WERI-Rb-1 (cell line): ENCODE data around the gene INO80D.

Source experiments
- DNase-seq: peaks from one replicate; pipeline ENCODE4 v3.0.0-alpha.2; 2020
- H3K27ac ChIP-seq: fragments of 250-450 bp; sonication (Bioruptor Pico); 2 replicates; pipeline ENCODE4 v1.5.1; 2020; ENCODE audit warnings: mild to moderate bottlenecking, moderate library complexity
- H3K27me3 ChIP-seq: fragments of 250-450 bp; sonication (Bioruptor Pico); 2 replicates; pipeline ENCODE4 v1.5.1; 2021; ENCODE audit warnings: mild to moderate bottlenecking, low read depth, moderate library complexity; ENCODE audit not compliant: insufficient read depth, severe bottlenecking
- H3K36me3 ChIP-seq: fragments of 250-450 bp; sonication (Bioruptor Pico); 2 replicates; pipeline ENCODE4 v1.5.1; 2020; ENCODE audit warnings: mild to moderate bottlenecking, moderate library complexity
- H3K4me3 ChIP-seq: 2 replicates; pipeline ENCODE4 v1.5.1; 2011; ENCODE audit warnings: low read depth, mild to moderate bottlenecking, control low read depth, low read length
- H3K9me3 ChIP-seq: fragments of 250-450 bp; sonication (Bioruptor Pico); 2 replicates; pipeline ENCODE4 v1.5.1; 2021; ENCODE audit warnings: mild to moderate bottlenecking, moderate library complexity; ENCODE audit not compliant: severe bottlenecking
- CTCF ChIP-seq: IDR thresholded peaks from 2 replicates; pipeline ENCODE4 v1.5.1; 2011; ENCODE audit warnings: low read depth, mild to moderate bottlenecking, control low read depth, inconsistent platforms, low read length

The INO80D gene

GRCh38 chr2:205976120-205976814 is 109.7 kb downstream of the INO80D start:
- no peak for DNase-seq
- H3K4me3 ChIP-seq, result no peak overlapping the region
- no peaks in the 10 kb centered on the region for H3K9me3 ChIP-seq
- no peaks in the 10 kb centered on the region for H3K36me3 ChIP-seq
- no peak overlapping the region for H3K27ac ChIP-seq
- no peaks in the 10 kb centered on the region for H3K27me3 ChIP-seq
- no peak for TF ChIP-seq CTCF

- H3K36me3 ChIP-seq, result no peaks in the 10 kb centered on the region
- DNase-seq, result no peak
- TF ChIP-seq CTCF, result no peak
- no peaks in the 10 kb centered on the region for H3K27me3 ChIP-seq
- H3K9me3 ChIP-seq, result no peaks in the 10 kb centered on the region
- H3K27ac ChIP-seq, result no peak overlapping the region
- H3K4me3 ChIP-seq, result no peak overlapping the region
Observed at GRCh38 chr2:205975082-205975949, 110.7 kb downstream of the INO80D start.

- no peaks in the 10 kb centered on the region for H3K27me3 ChIP-seq
- H3K27ac ChIP-seq, result no peak overlapping the region
- H3K9me3 ChIP-seq, result no peaks in the 10 kb centered on the region
- no peak for DNase-seq
- no peak overlapping the region for H3K4me3 ChIP-seq
- H3K36me3 ChIP-seq, result no peaks in the 10 kb centered on the region
- no peak for TF ChIP-seq CTCF
Observed at GRCh38 chr2:205972113-205972512, 113.9 kb downstream of the INO80D start.

DNA sequence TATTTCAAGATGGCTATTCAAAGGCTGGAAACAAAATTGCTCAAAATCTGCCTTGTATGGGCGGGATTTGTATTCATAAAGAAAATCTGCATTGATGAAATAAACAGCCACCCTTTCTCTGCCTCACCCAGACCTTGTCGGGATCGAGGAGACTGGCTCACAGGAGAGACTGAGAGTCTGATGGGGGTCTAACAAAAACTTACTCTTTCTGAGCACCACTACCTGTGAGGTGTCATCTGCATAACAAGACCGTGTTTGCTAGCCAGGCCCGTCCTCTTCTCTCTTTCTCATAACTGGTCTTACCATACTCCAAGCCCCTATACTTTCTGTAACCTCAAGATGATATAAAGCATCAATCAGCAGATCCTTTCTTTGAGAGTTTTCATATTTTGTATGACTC is 115.6 kb downstream of the INO80D start:
- Histone ChIP-seq H3K27me3 (no peaks in the 10 kb centered on the region), H3K27ac (no peak overlapping the region), H3K36me3 (no peaks in the 10 kb centered on the region), H3K4me3 (no peak overlapping the region), H3K9me3 (no peaks in the 10 kb centered on the region)
- no peak for TF ChIP-seq CTCF
- DNase-seq, result no peak

GRCh38 chr2:205969584-205969983 is 116.4 kb downstream of the INO80D start:
- H3K9me3 ChIP-seq, result no peaks in the 10 kb centered on the region
- no peak overlapping the region for H3K27ac ChIP-seq
- H3K4me3 ChIP-seq, result no peak overlapping the region
- no peak for TF ChIP-seq CTCF
- no peaks in the 10 kb centered on the region for H3K36me3 ChIP-seq
- DNase-seq, result no peak
- no peaks in the 10 kb centered on the region for H3K27me3 ChIP-seq
